Measurements from ENCODE around the gene SIGMAR1.

SIGMAR1 gene

DNA sequence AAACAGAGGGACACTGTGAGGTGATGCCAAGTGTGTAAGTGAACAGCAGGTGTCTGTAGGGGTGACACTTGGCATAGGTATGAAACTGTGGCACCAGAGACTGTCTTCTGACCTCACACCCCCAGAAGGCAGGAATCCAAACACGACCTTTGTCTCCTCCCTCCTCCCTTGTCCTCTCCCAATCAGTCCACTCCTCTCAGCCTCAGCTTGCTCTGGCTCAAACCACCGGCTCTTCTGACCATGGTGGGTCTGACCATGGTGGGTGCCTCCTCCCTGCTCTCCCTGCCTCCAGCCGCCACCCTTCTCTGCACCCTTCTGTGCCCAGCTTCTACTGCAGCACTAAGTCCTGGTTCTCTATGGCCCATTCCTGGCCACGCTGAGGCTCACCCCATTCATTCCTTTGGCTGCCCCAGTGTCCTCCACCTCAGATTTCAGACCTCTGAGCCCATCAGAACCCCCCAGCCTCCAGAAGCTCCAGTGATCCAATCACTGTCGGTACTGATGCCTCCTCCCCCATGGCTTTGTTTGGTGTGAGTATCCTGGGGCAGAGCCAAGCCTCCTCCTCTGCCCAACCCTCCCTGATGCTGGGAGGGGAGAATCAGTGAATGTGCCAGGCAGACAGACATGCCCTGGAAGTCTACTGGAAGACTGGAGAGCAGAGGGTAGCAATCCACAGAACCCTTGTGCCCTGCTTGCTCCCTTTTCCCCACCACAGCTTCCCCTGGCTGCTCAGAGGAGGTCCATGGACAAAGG is 7.0 kb downstream of the SIGMAR1 start:
- peaks cover 5% of the 10 kb centered on the region for H3K36me3 Mint-ChIP-seq
- ATAC-seq (ENCODE audit: low read depth) (no peak), DNase-seq (ENCODE audit: low spot score in 2 of 2) (no peak)
- H3K4me3 Mint-ChIP-seq, result peak overlapping the region; percentile 24
- peaks cover 15% of the 10 kb centered on the region for H3K4me1 Mint-ChIP-seq
- no peaks in the 10 kb centered on the region for H3K9me3 Mint-ChIP-seq
- no peak overlapping the region for H3K27ac Mint-ChIP-seq
- H3K27me3 Mint-ChIP-seq, result peaks cover 22% of the 10 kb centered on the region

DNA sequence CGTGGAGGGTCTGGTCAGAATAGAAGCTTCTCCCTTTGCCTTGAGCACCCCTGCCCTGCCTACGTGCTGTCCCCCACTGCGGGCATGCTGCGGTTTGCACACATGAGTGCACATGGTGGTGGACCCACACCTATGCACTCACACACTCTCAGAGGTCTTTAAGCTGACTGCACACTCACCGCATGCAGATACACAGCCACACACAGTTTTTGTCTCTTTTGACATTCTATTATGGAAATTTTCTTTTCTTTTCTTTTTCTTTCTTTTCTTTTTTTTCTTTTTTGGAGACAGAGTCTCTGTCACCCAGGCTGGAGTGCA is 8.1 kb downstream of the SIGMAR1 start:
- Mint-ChIP-seq H3K27me3 (peaks cover 25% of the 10 kb centered on the region), H3K36me3 (peaks cover 2% of the 10 kb centered on the region), H3K4me3 (peak overlapping the region; percentile 88), H3K4me1 (peaks cover 15% of the 10 kb centered on the region), H3K27ac (no peak overlapping the region), H3K9me3 (no peaks in the 10 kb centered on the region)
- no peak for DNase-seq (ENCODE audit: low spot score in 2 of 2)
- ATAC-seq (ENCODE audit: low read depth), result no peak

DNA sequence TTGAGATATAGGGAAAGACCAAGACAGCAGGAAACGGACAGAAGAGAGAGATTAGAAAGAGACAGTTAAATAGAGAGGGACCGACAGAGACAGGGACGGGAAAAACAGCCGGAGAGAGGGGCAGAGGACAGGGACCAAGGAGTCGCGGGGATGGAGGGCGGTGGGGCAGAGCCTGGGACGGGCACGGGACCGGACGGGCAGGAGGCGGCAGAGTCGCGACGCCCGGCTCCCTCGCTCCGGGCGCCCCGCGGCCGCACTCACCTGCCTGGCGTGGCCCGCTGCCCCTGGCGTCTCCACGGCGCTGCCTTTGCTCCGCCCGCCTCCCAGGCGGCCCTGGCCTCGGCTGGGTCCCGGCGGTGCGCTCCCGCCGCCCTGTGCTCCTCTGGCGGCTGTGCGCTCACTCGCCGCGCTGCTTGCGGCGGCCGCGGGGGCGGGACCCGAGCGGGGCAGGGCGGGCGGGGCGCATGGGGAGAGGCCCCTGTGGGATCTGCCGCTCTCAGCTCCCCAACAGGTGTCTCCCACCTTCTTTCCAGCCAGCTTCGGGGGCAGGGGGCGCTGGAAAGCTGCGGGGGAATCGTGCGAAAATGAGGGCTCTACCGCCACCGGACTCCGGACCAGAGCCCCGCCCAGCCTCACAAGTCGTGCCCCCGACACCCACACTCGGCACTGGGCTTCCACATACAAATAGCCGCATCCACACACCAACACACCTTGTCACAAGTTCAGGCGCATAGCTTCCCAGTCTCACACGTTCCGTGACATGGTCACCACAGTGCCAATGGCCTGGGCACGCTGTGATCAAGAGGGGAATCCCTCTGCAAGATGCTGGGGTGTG is 8.7 kb downstream of the SIGMAR1 start, which contains the start of gene ARID3C:
ARID3C (minus strand) TSS at position 411 of the 835 bp plus-strand sequence. CDS start 1,052 bp downstream, outside the sequence.
- no peaks in the 10 kb centered on the region for H3K9me3 Mint-ChIP-seq
- no peak within 1 kb of the TSS for H3K27ac Mint-ChIP-seq
- H3K27me3 Mint-ChIP-seq, result peaks cover 25% of the 10 kb centered on the region
- peak; percentile 83 for ATAC-seq (ENCODE audit: low read depth)
- H3K36me3 Mint-ChIP-seq, result peaks cover 2% of the 10 kb centered on the region
- H3K4me1 Mint-ChIP-seq, result peaks cover 14% of the 10 kb centered on the region
- H3K4me3 Mint-ChIP-seq, result peak within 1 kb of the TSS; percentile 88
- peak in 1 of 2 donors; percentile 42 for DNase-seq (ENCODE audit: low spot score in 2 of 2)

DNA sequence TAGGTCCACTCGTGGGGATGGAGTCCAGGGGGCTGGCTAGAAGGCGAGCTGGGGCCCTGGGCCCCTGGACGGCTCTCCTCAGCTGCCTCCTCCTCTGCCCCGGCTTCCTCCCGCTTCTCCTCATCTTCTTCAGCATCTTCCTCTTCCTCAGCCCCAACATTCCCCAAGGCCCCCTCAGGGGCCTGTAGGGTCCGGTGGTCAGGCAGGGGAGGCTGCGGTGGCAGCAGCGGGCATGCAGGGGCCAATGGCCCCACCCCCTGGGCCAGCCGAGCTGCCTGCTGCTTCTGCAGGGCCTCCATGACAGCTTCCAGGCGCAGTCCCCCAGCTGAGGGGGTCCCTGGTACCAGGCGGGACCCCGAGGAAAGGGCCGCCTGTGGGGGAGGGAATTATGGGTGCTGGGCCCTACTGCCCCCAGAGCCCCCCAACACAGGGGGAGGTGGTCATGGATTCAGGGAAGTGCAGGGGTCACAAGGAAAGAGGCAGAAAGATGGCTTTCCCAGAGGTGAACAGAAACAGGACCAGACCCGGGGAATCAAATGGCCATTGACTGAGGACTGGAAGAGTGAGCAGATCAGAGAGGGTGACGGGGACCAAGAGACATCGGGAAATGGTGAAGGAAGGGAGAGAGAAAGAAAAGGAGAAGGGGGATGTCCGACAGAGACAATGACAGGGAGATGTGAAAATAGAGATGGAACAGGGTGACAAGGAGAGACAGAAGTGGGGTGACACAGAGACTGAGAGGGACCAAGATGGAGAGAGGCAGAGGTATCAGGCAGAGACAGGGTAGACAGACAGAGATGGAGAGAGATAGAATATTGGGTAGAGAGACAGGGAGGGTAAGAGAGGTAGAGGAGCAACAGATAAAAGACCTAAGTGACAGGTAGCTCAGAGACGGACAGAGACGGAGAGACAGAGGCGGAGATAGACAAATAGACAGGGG is 9.6 kb downstream of the SIGMAR1 start:
- H3K4me3 Mint-ChIP-seq, result peak overlapping the region; percentile 82
- DNase-seq (ENCODE audit: low spot score in 2 of 2) (no peak), ATAC-seq (ENCODE audit: low read depth) (no peak)
- H3K4me1 Mint-ChIP-seq, result peaks cover 17% of the 10 kb centered on the region
- no peak overlapping the region for H3K27ac Mint-ChIP-seq
- H3K27me3 Mint-ChIP-seq, result peaks cover 30% of the 10 kb centered on the region
- peaks cover 2% of the 10 kb centered on the region for H3K36me3 Mint-ChIP-seq
- H3K9me3 Mint-ChIP-seq, result no peaks in the 10 kb centered on the region

DNA sequence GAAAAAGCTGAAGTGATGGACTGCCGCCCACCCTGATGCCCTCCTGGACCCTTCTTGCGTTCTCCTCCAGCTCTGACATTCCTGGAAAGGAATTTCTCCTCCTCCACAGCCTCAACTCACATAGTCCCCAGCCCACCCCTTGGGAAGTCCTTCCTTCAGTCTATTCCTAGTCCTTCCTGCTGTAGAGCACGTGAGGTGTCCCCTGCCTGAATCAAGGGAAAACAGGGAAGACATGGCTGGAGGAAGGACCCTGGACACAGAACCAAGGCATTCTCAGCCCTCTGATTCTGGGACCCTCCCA is 12.5 kb downstream of the SIGMAR1 start:
- no peak overlapping the region for H3K27ac Mint-ChIP-seq
- H3K4me1 Mint-ChIP-seq, result peaks cover 26% of the 10 kb centered on the region
- peaks cover 2% of the 10 kb centered on the region for H3K36me3 Mint-ChIP-seq
- peaks cover 35% of the 10 kb centered on the region for H3K27me3 Mint-ChIP-seq
- H3K4me3 Mint-ChIP-seq, result no peak overlapping the region
- ATAC-seq (ENCODE audit: low read depth) (no peak), DNase-seq (ENCODE audit: low spot score in 2 of 2) (no peak)
- H3K9me3 Mint-ChIP-seq, result no peaks in the 10 kb centered on the region

DNA sequence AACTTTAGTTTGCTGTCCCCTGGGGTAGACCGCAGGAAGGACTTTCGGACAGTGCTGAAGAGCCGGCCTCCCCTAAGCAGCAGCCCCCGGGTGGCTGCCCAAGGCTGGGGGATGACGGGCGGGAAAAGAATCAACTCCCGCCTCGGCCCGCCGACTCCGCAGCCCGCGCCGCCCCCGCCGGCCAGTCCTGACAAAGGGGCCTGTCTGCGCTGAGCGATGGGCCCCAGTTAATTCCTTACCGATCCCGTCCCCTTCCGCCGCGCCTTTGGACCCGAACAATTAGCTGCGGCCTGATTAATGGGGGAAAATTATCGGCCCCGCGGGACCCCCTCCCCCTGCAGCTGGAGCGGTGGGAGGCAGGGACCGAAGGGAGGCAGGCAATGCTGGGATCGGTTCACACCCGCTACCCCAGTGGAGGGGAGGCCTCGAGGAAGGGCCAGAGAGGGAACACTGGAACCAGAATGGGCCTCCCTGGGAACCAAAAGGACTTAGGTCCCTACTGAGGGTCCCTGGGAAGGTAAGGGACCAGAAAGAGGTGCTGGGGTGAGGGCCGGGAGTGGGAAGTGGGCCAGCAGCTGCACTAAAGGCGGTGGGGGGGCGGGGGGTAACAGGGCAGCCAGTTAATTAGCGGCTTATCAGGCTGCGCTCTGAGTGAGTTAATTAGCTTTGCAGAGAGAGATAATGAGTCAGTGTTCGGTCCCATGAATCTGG is 13.0 kb downstream of the SIGMAR1 start:
- DNase-seq (ENCODE audit: low spot score in 2 of 2) (no peak), ATAC-seq (ENCODE audit: low read depth) (no peak)
- H3K27ac Mint-ChIP-seq, result no peak overlapping the region
- H3K27me3 Mint-ChIP-seq, result peaks cover 35% of the 10 kb centered on the region
- H3K36me3 Mint-ChIP-seq, result peaks cover 2% of the 10 kb centered on the region
- H3K4me1 Mint-ChIP-seq, result peaks cover 29% of the 10 kb centered on the region
- H3K9me3 Mint-ChIP-seq, result no peaks in the 10 kb centered on the region
- no peak overlapping the region for H3K4me3 Mint-ChIP-seq

DNA sequence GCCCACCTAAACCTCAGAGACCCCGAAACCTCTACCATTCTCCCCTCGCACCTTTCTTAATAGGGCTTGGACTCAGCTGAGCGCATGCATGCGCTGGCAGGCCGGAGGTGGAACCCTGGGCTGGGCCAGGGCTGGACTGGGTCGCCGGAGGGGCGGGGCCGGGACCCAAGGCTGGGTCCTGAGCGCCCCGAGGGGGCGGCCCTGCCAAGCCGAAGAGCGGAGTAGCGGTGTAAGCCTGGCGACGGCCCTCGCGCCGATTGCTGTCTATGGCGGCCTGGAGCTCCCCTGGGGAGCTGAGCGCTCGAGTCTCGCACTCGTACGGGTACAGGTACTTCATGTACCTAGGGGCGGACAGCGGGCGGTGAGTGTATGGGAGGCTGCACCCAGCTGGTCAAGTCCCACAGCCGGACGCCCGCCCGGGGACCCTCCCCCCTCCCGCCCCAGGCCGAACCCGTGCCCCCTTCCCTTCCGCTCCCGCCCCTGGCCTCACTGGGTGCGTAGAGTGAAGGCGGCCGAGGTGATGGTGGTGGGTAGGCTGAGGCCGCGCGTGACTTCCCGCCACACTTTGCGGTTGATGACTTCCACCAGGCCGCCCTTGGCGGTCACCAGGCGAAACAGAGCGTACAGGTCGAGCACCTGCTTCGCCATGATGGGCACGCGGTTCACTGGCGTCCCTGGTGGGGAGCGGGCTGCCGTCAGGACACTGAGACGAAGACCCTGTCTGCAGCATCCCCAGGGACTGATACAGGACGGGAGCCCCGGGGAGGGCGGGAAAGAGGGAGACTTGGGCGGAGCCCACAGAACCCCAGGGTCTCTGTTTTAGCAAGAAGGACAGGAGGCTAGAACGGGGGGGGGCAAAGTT is 14.0 kb downstream of the SIGMAR1 start:
- Mint-ChIP-seq H3K27ac (no peak overlapping the region), H3K27me3 (peaks cover 31% of the 10 kb centered on the region), H3K9me3 (no peaks in the 10 kb centered on the region), H3K4me3 (peak overlapping the region; percentile 53), H3K36me3 (peaks cover 2% of the 10 kb centered on the region), H3K4me1 (peaks cover 32% of the 10 kb centered on the region)
- DNase-seq (ENCODE audit: low spot score in 2 of 2) (no peak), ATAC-seq (ENCODE audit: low read depth) (no peak)

DNA sequence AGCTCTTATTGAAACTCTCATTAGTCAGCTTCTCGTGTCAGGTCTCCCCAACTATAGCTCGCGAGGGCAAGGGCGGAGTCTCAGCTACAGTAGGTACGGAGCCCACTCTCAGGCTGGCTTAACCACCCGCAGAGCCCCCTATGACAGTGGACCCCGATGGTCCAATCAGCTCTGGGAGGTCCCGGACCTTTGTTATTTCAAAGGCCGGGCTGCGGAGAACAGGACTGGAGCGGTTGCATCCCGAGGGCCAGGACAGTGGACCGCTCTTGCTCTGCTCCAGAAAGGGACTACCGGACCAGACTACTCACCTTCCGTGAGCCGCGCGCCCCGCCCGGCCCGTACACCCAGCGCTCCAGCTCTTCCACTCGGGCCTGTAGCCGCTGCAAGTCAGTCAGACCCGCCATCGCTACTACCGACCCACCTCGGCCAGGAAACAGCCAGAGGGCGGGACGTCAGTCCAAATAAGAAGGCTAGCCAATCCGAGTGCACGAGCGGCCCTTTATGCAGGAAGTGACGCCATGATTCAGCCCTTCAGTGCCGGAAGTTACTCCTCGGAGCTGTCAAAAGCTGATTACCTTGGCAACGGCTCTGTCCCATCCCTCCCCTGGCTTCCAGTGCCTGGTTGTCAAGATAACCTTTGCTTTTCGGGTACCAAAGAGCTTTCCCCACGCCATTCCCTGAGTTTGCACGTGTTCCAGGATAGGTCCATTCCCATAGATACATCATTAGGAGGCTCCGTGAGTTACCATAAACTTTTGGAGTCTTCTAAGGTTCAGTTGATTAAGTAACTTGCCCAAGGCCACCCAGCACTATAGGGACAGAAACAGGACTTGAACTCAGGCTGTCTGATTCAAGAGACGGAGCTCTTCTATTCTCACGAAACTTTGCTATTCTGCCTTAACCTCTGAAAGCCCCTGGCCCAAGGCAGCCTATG is 17.3 kb downstream of the SIGMAR1 start, which contains the start of gene DCTN3:
DCTN3 (minus strand) TSS at position 435 of the 934 bp plus-strand sequence; CDS start at position 404, 31 bp downstream.
- H3K4me1 Mint-ChIP-seq, result peaks cover 25% of the 10 kb centered on the region
- peak within 1 kb of the TSS; percentile 95 for H3K4me3 Mint-ChIP-seq
- H3K27me3 Mint-ChIP-seq, result peaks cover 16% of the 10 kb centered on the region
- no peaks in the 10 kb centered on the region for H3K9me3 Mint-ChIP-seq
- ATAC-seq (ENCODE audit: low read depth) (peak; percentile 99), DNase-seq (ENCODE audit: low spot score in 2 of 2) (peak; percentile 71 to 86)
- H3K36me3 Mint-ChIP-seq, result peaks cover 15% of the 10 kb centered on the region
- peak within 1 kb of the TSS; percentile 54 for H3K27ac Mint-ChIP-seq

DNA sequence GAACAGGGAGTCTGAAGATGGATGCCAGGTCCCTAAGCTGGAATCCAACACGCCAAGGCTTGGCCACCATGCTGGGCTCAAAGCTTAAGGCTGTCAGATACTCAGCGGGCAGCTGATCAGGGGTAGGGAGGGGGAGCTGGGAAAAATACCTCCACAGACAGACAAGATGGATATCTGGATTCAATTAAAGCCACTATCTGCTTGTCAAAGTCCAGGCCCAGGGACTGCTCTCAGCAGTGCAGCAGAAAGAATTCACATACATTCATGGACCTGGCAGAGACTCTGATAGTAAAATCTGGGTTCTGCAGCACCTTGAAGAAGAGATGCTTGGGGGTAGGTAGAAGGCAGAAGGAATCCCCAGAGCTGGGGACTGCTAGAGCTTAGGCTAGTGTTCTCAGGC is 22.5 kb downstream of the SIGMAR1 start:
- Mint-ChIP-seq H3K27me3 (no peaks in the 10 kb centered on the region), H3K4me3 (no peak overlapping the region), H3K36me3 (peaks cover 15% of the 10 kb centered on the region), H3K4me1 (peaks cover 23% of the 10 kb centered on the region), H3K27ac (no peak overlapping the region), H3K9me3 (no peaks in the 10 kb centered on the region)
- no peak for DNase-seq (ENCODE audit: low spot score in 2 of 2)
- no peak for ATAC-seq (ENCODE audit: low read depth)

DNA sequence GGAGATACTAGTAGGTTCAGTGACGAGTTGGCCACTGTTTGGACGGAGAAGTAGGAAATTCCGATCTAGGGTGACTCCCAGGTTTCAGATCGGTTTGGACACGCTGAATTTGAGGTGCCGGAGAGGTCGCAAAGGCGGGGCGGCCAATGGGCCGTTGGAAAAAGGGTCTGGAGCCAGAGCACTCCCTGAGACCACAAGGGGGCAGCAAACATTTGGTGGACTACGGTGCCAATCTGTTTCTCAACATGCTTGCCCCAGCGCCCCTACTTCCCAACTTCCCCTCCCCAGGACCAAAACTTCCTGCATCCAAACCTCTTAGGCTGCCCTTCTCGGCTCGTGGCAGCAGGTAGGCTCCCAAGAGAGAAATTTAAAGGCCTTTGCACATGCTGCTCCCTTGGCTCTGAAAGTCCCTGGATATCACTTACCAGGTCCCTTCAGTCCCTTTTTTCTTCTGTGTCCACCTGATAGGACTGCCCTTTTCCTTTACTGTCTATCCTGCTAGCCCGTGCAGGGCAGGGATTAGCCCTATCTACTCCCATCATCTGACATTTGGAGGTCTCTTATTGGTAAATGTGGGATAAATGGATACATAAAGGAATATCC is 24.7 kb downstream of the SIGMAR1 start:
- Mint-ChIP-seq H3K36me3 (peaks cover 13% of the 10 kb centered on the region), H3K9me3 (no peaks in the 10 kb centered on the region), H3K27ac (peak overlapping the region; percentile 89), H3K4me1 (peaks cover 12% of the 10 kb centered on the region), H3K4me3 (peak overlapping the region; percentile 90), H3K27me3 (no peaks in the 10 kb centered on the region)
- DNase-seq (ENCODE audit: low spot score in 2 of 2) (peak; percentile 69 to 74), ATAC-seq (ENCODE audit: low read depth) (peak; percentile 48)

DNA sequence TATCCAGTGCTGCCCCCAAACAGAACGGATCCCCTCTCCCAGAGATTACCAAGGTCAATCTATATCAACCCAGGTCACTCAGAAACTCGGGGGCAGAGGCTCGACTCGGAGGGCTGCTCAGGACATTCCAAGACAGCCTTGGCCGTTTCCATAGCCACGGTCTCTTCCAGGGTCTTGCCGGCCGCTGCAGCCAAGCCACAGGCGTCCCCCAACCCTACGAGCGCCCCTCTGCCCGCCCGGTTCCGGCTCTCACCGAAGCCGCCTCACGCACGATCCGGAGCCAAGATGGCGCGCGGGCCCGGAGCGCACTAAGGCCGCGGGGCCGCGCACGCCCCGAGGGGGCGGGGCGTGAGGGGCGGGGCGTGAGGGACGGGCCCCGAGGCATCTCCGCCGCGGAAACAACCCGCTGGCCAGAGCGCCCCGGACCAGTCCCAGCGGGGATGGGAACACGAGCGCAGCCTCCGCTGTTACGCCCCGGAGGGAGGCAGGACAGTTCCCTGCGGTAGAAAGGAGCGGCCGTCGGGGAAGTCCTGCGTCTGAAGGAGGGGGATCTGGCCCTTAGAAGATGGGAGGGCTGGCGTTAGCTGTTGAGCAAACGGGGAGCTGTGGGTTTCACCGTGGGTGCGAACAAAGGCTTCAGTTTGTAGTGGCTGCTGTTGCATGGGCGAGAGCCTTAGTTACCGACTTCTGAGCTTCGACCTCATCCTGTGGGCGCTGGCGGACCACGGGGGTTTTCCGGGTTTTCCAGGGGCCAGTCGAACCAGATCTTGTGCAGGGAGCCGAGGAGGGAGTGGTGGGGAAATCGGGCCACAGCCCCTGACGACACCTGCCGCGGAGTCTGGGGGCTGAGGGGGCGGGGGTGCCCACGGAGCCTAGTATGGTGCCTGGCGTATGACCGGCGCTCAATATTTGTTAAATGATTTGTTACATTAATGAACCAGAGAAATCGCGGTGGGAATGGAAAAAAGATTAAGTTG is 25.5 kb downstream of the SIGMAR1 start, which contains the start of gene RPP25L:
RPP25L (minus strand) TSS at position 287 of the 977 bp plus-strand sequence. CDS start 801 bp downstream, outside the sequence.
- Mint-ChIP-seq H3K27me3 (no peaks in the 10 kb centered on the region), H3K27ac (peak within 1 kb of the TSS; percentile 89), H3K4me3 (peak within 1 kb of the TSS; percentile 90), H3K36me3 (peaks cover 8% of the 10 kb centered on the region), H3K4me1 (peaks cover 12% of the 10 kb centered on the region), H3K9me3 (no peaks in the 10 kb centered on the region)
- peak; percentile 93 for ATAC-seq (ENCODE audit: low read depth)
- DNase-seq (ENCODE audit: low spot score in 2 of 2), result peak; percentile 79 to 88
